ENCODE data around the gene TAF4.
"Not testable (repeated sequence)": the region's sequence is repeated elsewhere in the genome, so short reads cannot be mapped to it uniquely, and the experiment has no call there.

Gene TAF4

GRCh38 chr20:61958773-61959700 lies 106.6 kb downstream of the TAF4 start:
- DNase-seq, result no peak

GRCh38 chr20:61957961-61958715 lies 107.5 kb downstream of the TAF4 start:
- DNase-seq, result no peak

- DNase-seq, result no peak
Observed at GRCh38 chr20:61956396-61957342, 109.0 kb downstream of the TAF4 start.

- DNase-seq, result no peak
Observed at GRCh38 chr20:61955668-61956395, 109.8 kb downstream of the TAF4 start.

- DNase-seq, result no peak
Observed at GRCh38 chr20:61954276-61955021, 111.2 kb downstream of the TAF4 start.

- no peak for DNase-seq
Observed at GRCh38 chr20:61953037-61954021, 112.4 kb downstream of the TAF4 start.

- DNase-seq, result no peak
Observed at GRCh38 chr20:61951695-61952533, 113.8 kb downstream of the TAF4 start.

- no peak for DNase-seq
Observed at GRCh38 chr20:61950641-61951071, 115.0 kb downstream of the TAF4 start.

GRCh38 chr20:61949714-61950640 lies 115.7 kb downstream of the TAF4 start:
- no peak for DNase-seq

- DNase-seq, result no peak
Observed at GRCh38 chr20:61949363-61949713, 116.3 kb downstream of the TAF4 start.

GRCh38 chr20:61948586-61949362 lies 116.9 kb downstream of the TAF4 start:
- DNase-seq, result no peak

- DNase-seq, result not testable (repeated sequence)
Observed at GRCh38 chr20:61948056-61948455, 117.6 kb downstream of the TAF4 start.

- DNase-seq, result not testable (repeated sequence)
Observed at GRCh38 chr20:61945495-61945894, 120.2 kb downstream of the TAF4 start.

- DNase-seq, result not testable (repeated sequence)
Observed at GRCh38 chr20:61944967-61945366, 120.7 kb downstream of the TAF4 start.

- no peak for DNase-seq
Observed at GRCh38 chr20:61942526-61942925, 123.2 kb downstream of the TAF4 start.

GRCh38 chr20:61941721-61942405 lies 123.8 kb downstream of the TAF4 start:
- DNase-seq, result no peak

All from NCI-H2227 treated with DMSO at 0.1 percent for 48 hours (cell line).